Medulla oblongata (tissue), 1 donor: ENCODE measurements around the gene CACNB2.
"Not testable (repeated sequence)": the region's sequence is repeated elsewhere in the genome, so short reads cannot be mapped to it uniquely, and the experiment has no call there.

ENCODE experiments used
- DNase-seq: peaks from one replicate; pipeline ENCODE4 v3.0.0-alpha.2; 2015; ENCODE audit errors: extremely low spot score

The CACNB2 gene

DNA sequence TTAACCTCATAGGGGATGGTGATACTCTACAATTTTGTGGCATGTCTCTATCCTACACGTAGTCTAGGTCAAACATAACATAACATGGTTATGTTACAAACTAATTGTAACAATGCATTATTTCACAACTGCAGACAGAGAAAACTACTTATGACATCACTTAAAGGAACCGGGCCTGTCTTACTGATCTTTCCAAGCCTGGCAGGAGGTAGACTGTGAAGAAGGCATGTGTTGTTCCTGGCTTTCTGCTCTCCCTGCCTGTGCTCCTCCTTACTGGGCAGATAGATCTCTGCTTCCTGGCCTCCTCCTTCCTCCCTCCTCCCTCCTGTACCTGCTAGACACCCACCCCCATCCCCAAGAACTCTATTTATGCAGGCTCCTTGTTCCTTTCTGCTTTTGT is 5.4 kb downstream of the CACNB2 start:
- DNase-seq = no peak

DNA sequence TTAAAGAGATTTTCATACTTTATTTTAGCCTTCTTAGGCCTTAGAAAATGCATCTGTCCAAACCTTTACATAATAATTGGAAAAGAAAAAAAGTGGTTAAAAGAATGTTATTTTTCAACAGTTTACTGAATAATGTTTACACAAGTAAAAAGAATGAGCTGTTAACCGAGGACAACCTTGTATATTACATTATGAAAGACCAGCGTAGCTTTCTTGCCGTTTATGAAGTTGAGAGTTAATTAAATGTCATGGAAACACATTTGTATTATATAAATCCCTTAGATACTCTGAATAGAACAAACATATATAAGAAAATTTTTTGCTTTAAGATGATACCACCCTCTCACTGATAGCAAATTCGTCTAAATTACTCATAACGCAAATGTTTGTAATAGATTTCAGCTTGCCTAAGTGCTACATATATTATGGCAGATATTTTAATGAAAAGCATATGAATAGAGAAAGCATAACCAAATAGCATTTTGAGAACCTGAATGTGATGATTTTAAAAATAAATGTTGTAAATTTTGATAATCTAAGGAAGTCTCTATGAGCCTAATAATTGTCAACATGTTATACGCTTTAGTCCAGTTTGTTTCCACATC is 9.1 kb downstream of the CACNB2 start:
- DNase-seq = no peak

DNA sequence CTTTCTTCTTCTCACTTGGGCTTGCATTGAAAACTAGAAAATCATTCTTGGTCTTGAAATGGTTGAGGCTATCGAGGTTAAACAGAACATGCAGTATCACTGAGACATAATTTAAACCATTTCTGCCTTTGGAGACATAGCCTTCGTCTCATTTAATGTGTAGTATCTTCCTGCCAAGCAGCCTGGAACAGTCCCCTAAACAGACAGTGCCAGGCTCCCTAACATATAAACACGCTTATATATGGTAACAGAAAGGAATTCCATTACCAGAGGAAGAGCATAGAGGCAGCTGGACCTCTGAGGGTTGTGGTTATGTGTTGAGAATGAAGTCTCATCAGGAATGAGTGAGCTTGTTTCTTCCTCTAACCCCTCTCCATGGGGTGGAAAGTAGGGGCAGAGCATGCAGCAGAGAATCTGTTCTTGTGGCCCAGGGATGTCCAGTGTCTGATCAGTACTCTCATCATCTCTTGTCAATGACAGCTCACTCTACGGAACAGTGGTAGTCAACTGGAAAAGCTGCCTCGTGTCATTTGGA is 11.2 kb downstream of the CACNB2 start:
- no peak for DNase-seq

DNA sequence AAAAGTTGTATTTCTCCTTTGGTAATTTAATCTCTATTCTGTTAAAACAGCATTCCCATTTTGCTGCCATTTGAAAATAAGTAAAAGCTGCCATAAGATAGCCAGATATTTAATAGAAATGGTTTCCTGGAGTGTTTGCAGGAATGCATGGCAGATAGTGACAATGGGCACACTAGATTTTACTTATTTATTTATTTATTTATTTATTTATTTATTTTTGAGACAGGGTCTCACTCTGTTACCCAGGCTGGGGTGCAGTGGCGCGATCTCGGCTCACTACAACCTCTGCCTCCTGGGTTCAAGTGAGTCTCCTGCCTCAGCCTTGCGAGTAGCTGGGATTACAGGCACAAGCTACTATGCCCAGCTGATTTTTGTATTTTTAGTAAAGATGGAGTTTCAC is 13.2 kb downstream of the CACNB2 start:
- DNase-seq = not testable (repeated sequence)

DNA sequence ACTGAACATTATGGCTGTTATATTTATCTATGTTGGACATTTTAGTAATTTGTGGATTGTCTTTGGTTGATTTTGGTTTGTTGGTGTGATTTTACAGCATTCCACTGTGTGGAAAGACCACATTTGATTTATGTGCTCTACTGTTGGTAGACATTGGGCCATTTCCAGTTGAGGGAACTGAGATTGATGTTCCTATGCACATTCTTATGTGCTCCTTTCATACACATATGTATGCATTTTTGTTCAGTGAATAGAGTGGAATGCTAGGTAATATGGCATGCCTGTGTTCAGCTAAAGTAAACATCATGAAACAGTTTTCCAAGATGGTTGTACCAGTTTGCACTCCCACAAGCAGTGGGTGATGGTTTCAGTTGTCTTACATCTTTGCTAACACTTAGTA is 15.1 kb downstream of the CACNB2 start:
- no peak for DNase-seq

DNA sequence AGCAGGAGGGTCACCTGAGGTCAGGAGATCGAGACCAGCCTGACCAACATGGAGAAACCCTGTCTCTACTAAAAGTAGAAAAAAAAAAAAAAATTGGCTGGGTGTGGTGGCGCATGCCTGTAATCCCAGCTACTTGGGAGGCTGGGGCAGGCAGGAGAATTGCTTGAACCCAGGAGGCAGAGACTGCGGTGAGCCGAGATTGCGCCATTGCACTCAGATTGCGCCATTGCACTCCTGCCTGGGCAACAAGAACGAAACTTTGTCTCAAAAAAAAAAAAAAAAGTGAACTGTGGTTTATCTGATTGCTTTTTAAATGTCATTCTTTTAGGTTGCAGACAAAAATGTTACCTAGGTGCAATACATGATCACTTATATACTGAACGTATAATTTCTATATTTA is 16.6 kb downstream of the CACNB2 start:
- not testable (repeated sequence) for DNase-seq

DNA sequence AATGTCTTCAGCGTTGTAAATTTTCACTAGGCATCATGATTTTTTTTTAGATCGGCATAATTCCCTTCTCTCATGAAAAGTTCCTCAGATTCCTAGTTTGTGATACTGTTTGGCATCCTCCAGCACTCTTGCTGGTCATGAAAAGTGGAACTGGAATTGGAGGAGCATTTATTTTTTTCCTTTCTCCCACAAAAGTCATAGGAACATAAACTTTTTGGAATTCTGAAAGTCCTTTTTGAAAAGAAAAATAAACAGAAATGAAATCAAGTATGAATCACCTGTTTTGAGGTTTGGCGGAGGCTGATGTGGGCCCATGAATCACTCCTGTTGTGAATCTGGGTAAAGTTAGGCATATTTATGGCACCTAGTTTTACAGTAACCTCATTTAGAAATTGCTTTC is 17.7 kb downstream of the CACNB2 start:
- no peak for DNase-seq

DNA sequence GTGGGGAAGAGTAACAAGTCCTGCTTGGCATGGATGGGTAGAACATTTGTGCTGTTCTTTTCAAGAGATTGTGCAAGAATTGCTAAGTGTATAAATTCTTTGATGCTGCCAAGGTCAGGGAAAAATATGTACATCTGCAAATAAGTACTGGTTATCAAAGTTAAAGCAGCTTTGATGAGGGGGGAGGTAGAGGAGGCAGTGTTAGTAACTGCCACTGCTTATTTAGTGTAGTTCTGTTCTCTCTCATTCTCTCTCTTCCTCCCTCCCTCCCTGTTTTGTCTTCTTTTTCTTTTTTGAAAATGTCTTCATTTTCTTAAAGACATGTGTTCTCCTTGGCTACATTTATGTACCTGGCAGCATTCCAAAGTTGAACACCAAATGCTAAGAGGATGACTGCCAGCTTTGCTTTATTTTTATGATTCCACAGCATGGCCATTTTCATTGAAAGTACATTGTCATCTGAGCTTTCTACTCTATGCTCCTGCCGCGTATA is 18.6 kb downstream of the CACNB2 start:
- no peak for DNase-seq

DNA sequence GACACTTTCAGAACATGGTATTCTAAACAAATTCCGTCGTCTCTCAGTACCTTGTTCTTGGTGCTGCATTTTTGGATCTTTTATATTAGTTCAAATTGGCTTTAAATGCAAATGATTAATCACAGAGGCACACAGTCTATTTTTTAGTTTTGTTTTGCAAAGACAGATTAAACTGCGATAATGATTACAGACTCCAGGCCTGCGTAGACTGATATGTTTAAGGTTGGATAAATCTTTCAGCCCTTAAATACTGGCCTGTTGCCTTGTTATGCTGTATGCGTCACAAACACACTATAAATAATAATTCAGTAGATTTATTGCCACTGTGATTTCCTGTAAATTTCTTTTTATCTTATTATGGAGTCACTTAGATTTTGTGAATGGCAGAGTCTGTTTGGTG is 19.3 kb downstream of the CACNB2 start:
- DNase-seq = no peak

DNA sequence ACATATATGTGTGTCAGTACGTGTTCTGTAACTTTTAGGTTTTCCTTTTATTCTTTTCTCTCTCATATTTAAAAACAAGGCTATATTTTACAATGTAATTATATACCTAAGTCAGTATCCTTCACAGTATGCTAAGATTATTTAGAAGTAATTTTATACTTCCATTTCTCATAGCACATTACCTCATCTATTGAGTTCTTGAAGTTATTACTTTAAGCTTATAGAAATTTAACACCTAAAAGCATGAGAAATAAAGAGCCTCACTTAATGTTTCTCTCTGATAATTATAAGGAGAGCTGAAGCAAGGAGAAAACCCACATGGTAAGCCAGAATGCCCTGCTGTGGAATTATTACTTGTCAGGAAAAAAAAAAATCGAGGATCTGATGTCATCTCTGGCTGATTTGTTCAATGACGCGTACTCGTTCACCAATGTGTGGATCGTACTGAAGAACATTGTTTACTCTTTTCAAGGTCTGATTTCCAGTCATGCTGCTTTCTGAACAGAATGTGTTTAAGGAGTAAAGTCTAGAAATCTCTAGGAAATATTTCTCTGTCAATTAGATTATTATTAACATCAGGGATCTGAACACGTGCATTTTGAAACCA is 21.9 kb downstream of the CACNB2 start:
- no peak for DNase-seq

DNA sequence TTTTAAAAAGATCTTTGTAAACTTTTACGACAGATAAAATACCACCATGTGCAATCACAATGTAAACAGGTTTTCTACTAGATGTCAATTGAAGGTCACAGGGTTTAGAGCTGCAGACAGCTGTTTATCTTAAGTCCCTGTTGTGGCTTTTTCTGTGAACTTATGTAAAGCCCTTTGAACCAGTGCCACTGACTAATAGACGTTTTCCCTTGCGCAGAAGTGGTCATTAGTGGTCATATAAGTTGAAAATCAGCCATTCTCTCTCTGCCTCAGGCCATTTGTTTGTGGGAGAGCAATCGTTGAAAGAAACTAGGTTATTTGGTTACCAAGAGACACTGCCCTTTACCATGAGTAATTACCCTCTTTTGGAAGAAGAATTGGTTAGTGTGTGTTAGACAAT is 23.9 kb downstream of the CACNB2 start:
- no peak for DNase-seq

DNA sequence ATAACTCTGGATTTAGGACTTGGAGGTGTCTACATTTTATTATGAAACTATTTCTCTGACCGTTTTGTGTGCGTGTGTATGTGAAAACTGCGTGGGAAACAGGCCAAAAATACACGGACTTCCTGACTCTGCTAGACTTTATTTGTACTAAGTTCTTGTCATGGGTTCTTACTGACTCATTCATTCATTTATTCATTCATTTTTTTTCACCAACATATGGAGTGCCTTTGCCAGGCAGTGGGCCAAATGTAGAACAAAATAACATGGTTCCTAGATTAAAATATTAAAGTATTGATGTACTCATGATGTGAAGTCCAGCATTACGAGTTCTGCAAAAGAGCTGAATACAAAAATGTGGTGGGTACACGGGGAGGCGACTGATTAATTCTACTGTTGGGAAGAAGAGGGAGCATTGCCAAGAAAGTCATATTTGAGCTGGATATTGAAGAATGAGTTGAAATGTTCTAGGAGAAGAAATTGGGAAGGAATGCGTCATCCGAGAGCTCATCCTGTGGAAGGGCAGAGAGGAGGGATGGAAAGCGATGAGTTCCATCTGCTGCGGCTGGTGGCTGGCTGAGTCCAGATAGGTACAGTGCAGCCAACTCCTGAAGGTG is 24.6 kb downstream of the CACNB2 start:
- DNase-seq = no peak

DNA sequence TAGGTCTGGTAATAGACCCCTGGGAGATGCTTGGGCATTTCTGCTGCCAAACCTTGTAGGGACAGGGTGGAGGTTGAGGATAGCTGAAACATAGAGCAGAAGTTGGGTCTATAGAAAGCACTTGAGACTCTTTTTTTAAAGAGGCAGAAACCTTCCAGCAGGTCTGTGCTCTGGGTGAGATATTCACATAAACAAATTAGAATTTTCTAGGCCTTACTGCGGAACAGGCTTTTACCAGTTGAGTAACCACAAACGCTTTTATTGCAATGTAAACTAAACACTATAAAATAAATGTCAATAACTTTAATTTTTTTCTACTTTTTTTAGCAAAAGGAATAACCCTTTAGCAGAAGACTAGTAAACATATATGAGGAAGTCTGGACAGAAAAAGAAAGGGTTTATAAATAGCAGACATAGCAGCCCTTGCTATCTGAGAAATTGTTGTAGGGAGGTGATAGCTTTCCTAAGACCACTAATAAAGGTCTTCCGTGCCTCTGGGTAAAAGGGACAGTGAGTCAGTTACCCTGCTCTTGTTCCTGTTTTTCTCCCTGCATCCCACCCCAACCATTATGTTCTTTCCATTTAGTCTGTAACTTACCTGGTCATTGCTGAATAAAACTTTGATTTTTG is 38.7 kb downstream of the CACNB2 start:
- no peak for DNase-seq

DNA sequence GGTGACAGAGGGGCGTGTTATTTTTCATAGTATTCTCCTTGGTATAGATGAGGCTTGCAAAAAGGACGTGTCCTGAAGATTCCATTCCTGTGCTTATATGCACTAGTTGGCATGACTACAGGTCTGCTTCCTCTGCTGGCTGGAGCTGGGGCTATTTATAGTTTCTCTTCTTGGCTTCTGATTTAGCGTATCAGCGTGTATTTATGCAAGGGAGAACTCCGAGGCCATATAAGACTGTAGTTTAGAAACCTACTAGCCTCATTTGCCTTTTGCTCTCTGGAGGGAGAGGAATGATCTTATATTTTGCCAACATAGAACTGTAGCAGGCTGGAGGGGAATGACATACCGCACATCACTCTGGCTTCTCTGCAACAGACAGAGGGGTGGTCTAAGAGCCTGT is 39.7 kb downstream of the CACNB2 start:
- DNase-seq = peak; percentile 13

DNA sequence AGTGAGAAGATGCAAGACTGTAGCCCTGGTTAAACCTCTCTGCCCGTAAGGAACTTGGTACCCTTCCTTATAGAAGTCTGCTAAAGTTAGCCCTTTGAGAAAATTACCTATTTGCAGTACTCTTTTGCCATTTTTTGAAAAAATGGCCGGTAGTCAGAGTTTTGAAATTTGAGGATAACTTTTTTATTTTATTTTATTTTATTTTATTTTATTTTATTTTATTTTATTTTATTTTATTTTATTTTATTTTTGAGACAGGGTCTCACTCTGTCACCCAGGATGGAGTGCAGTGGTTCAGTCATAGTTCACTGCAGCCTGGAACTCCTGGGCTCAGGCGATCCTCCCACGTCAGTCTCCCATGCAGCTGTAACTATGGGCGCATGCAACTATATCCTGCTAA is 41.2 kb downstream of the CACNB2 start:
- not testable (repeated sequence) for DNase-seq

DNA sequence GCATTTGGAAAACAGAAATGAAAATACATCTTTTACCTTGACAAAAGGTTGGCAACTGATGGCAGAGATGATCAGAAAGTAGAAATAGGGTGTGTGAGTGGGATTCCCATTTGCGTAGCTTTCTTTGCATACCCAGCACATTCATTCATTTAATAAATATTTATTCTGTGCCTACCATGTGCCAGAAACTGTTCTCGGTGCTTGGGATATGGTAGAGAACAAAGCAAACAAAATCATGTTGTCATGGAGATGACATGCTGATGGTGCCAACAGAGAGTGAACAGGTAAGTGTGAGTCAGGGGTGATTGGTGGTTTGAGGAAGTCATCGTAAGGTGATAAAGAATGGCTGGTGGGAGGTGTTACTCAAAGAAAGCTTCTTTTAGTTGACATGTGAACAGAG is 45.4 kb downstream of the CACNB2 start:
- DNase-seq = no peak

DNA sequence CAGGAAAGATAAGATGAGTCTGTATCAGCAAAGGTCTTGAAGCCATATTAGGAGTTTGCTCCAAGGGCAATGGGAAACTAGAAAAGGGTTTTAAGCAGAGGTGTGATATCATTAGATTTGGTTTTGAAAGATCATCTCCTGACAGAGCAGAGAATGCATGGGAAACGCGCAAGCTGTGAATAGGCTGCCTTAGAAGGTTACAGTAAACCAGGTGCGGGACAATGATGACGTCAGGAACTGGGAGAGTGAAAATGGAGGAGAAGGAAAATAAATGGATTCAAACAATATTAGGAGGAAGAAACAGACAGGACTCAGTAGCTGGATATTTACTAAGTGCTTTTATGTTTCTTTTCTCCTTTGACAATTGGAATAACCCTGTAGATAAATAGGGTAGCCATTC is 50.6 kb downstream of the CACNB2 start:
- DNase-seq = no peak

DNA sequence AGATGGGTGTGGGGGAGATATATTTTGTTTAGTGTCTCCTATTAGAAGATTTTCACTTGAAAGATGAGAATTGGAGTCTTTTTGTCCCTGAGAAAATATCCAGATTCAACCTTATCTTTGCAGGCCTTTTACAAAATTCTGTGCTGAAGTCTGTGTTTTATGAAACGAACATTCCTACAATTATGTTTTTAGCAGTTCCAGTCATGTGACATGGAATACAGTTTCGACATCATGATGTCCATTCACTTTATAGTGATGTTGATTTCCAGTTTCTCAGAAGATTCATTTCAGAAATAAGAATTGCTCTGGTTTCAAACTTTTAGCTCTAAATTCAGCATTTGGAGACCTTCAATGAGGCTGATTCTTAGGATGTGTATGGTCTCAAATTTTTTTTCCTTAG is 54.4 kb downstream of the CACNB2 start:
- DNase-seq = no peak

DNA sequence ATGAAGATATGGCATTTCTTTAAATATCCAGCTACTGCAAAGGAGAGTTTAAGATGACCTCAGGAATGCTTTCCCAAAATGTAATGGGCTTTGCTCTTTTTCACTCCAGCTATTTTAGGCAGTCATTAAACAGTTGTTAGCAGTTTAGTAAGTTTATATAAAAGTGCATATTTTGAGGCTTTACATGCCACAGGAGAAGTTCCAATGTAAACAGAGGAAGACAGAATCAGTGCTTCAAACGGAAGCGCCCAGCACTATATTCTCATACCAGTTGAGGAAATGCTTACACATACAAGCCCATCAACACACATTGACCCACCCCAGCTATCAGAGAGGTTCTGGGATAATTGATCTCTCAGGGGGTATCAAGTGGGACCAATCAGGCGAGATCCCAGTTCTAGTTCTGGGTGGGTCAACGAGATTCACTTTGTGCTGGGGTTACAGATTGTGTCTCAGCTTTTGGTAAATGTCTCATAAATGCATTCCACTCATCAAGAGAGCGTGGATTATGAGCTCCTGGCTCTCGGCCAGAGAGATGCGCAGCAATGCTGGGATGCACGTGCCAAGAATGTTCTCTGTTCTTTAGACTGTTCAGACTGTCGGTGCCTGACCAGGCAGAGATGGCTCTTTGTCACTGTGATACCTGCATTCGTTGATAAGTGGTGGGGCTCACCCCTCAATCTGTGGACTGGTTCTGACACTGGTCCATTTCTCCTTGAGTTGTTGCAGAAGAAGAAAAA is 55.0 kb downstream of the CACNB2 start:
- no peak for DNase-seq

DNA sequence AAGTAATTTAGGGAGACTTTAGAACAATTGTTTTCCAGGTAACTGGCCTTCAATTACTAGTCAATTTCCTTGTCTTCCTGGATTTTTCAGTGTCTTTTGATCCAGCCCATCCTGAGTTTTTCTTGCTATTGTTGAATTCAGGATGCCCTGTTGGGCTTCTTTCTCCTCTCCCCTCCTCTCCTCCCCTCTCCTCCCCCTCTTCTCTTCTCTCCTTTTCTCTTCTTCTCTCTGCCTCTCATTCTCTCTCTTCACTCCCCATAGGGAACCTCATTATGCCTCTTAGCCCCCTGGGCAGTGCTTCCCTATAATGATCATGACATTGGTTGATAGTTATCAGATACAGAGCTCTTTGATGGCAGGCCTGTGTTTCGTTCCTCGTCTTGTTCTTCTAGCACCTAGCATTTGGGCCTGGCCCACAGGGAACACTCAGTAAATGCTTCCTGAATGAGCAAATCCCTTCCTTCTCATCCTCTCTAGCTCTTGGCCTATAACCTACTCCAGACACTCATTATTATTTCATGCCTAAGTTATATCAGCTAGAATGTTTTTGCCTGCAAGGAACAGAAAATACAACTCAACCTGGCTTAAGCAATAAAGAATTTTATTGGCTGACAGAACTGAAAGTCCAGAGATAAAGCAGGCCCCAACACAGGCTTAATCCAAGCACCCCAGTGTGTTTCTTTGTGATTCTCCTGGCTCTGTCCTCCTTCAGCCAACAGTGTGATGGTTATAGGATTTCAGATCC is 56.8 kb downstream of the CACNB2 start:
- DNase-seq = no peak

DNA sequence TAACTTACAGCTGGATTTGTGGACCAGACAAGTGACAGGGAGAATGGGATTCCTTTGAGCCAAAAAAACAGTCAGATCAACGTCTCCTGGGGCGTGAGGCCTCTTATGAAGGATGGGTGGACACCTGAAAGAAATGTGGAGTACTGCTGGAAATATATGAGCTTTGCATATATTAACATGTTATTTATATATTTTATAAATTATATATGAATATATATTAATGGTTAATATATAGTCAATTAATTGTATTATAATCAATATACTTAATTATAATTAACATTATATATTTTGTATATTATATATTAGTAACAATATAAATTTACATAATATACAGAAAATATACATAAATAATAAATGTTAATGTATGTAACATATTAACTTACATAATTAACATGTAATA is 57.5 kb downstream of the CACNB2 start:
- no peak for DNase-seq
